ENCODE measurements around the gene UAP1L1.

- TF ChIP-seq RNF219 (CRISPR knock-in tag; IDR thresholded peaks at IDR 0.05): no peak
- no peak for TF ChIP-seq RAD21 (CRISPR knock-in tag; conservative IDR thresholded peaks at IDR 0.05 in 1 of 2, IDR thresholded peaks at IDR 0.05 in 1 of 2)
- TF ChIP-seq CTCF (IDR thresholded peaks at IDR 0.05 in 2 of 3, conservative IDR thresholded peaks at IDR 0.05 in 1 of 3; ENCODE audit: insufficient read depth in 2 of 3, low read depth in 1 of 3, low read length in 3 of 3): no peak
- TF ChIP-seq RAD51 (IDR thresholded peaks at IDR 0.05; ENCODE audit: borderline replicate concordance, low read depth): no peak
- TF ChIP-seq SIN3A (IDR thresholded peaks at IDR 0.05; ENCODE audit: borderline replicate concordance in 2 of 2, control insufficient read depth in 1 of 2, low read depth in 2 of 2, low read length in 2 of 2): no peak
- no peak for TF ChIP-seq EP300 (IDR thresholded peaks at IDR 0.05; ENCODE audit: low read length)
- TF ChIP-seq U2AF2 (optimal IDR thresholded peaks at IDR 0.05; ENCODE audit: low read depth, low read length): no peak
- TF ChIP-seq L3MBTL2 (IDR thresholded peaks at IDR 0.05): no peak
Observed at GRCh38 chr9:137107312-137107921, 30.1 kb downstream of the UAP1L1 start.

Data from K562 (cell line).